Mesendoderm (in vitro differentiated cells): Measurements from ENCODE around the gene EPHA1.
"Not testable (repeated sequence)": the region's sequence is repeated elsewhere in the genome, so short reads cannot be mapped to it uniquely, and the experiment has no call there.

Source experiments
- DNase-seq: peaks from one replicate; pipeline ENCODE4 v3.0.0; 2013
- H2AK5ac ChIP-seq: 2 replicates; pipeline ENCODE4 v1.6.1; 2013; ENCODE audit warnings: low read length, inconsistent platforms
- H2BK120ac ChIP-seq: 2 replicates; pipeline ENCODE4 v1.6.1; 2013; ENCODE audit warnings: low read depth, mild to moderate bottlenecking, low read length, moderate library complexity, mixed read lengths
- H2BK15ac ChIP-seq: replicated peaks from 2 replicates; pipeline ENCODE4 v1.6.1; 2013; ENCODE audit warnings: low read depth, mild to moderate bottlenecking, moderate library complexity
- H2BK5ac ChIP-seq: 2 replicates; pipeline ENCODE4 v1.6.1; 2013; ENCODE audit warnings: low read length, inconsistent platforms
- H3K18ac ChIP-seq: 2 replicates; pipeline ENCODE4 v1.6.1; 2013; ENCODE audit warnings: mild to moderate bottlenecking, low read length, mixed read lengths
- H3K23ac ChIP-seq: one replicate; pipeline ENCODE4 v1.6.1; 2013; ENCODE audit warnings: low read length
- H3K27ac ChIP-seq: 2 replicates; pipeline ENCODE4 v1.5.1; 2013; ENCODE audit warnings: low read depth, mild to moderate bottlenecking, inconsistent platforms, low read length, moderate library complexity
- H3K27me3 ChIP-seq: 2 replicates; pipeline ENCODE4 v1.6.1; 2013; ENCODE audit warnings: low read length, control low read depth, mild to moderate bottlenecking, inconsistent platforms; ENCODE audit not compliant: insufficient read depth, poor library complexity
- H3K36me3 ChIP-seq: 2 replicates; pipeline ENCODE4 v1.6.1; 2013; ENCODE audit warnings: low read length, inconsistent platforms; ENCODE audit not compliant: control insufficient read depth, insufficient read depth
- H3K4ac ChIP-seq: one replicate; pipeline ENCODE4 v1.6.1; 2013; ENCODE audit warnings: low read depth, mild to moderate bottlenecking, low read length, moderate library complexity
- H3K4me1 ChIP-seq: 2 replicates; pipeline ENCODE4 v1.6.1; 2013; ENCODE audit warnings: low read depth, low read length, inconsistent platforms; ENCODE audit not compliant: control insufficient read depth
- H3K4me2 ChIP-seq: 2 replicates; pipeline ENCODE4 v1.6.1; 2013; ENCODE audit warnings: low read length
- H3K4me3 ChIP-seq: 2 replicates; pipeline ENCODE4 v1.5.1; 2013; ENCODE audit warnings: mild to moderate bottlenecking, low read length
- H3K56ac ChIP-seq: one replicate; pipeline ENCODE4 v1.6.1; 2013; ENCODE audit warnings: low read length
- H3K79me1 ChIP-seq: 2 replicates; pipeline ENCODE4 v1.6.1; 2013; ENCODE audit warnings: low read length, inconsistent platforms
- H3K79me2 ChIP-seq: 2 replicates; pipeline ENCODE4 v1.6.1; 2013; ENCODE audit warnings: mild to moderate bottlenecking, low read length; ENCODE audit not compliant: control insufficient read depth, insufficient read depth
- H3K9ac ChIP-seq: 2 replicates; pipeline ENCODE4 v1.6.1; 2013; ENCODE audit warnings: low read length, inconsistent platforms
- H4K5ac ChIP-seq: one replicate; pipeline ENCODE4 v1.6.1; 2013; ENCODE audit warnings: low read length
- H4K8ac ChIP-seq: one replicate; pipeline ENCODE4 v1.6.1; 2013; ENCODE audit warnings: low read depth, mild to moderate bottlenecking, control low read depth, low read length, moderate library complexity
- WGBS: extraction: QIAGEN DNeasy Blood & Tissue Kit; methylation state at CpG from one replicate; pipeline ENCODE4 v1.1.7; 2013; ENCODE audit warnings: low lambda C conversion rate, missing lambda C conversion rate; ENCODE audit not compliant: insufficient coverage; ENCODE audit errors: extremely low coverage; 5-methylcytosine and 5-hydroxymethylcytosine counted together

The EPHA1 gene

GRCh38 chr7:143392875-143393266 lies 15.8 kb downstream of the EPHA1 start:
- Histone ChIP-seq H3K4me2 (no peak overlapping the region), H3K4me3 (no peak overlapping the region), H3K18ac (no peak overlapping the region), H3K56ac (no peak overlapping the region), H3K9ac (no peak overlapping the region), H3K4me1 (no peaks in the 10 kb centered on the region), H4K5ac (no peak overlapping the region), H3K36me3 (peaks cover 47% of the 10 kb centered on the region), H2BK5ac (no peak overlapping the region), H2AK5ac (no peak overlapping the region), H3K23ac (no peak overlapping the region), H3K79me2 (no peaks in the 10 kb centered on the region), H3K4ac (no peak overlapping the region), H2BK15ac (no peak overlapping the region), H2BK120ac (no peak overlapping the region), H3K27ac (no peak overlapping the region), H3K79me1 (no peaks in the 10 kb centered on the region), H3K27me3 (no peaks in the 10 kb centered on the region), H4K8ac (no peak overlapping the region)
- no CpG with 5 or more reads among the region's 6 CpGs for WGBS
- DNase-seq, result no peak

- H3K4me2 ChIP-seq, H2BK120ac ChIP-seq, H3K9ac ChIP-seq, H3K4me1 ChIP-seq, H3K79me2 ChIP-seq, H2AK5ac ChIP-seq, H4K5ac ChIP-seq, H2BK15ac ChIP-seq, H3K79me1 ChIP-seq, H3K18ac ChIP-seq, H4K8ac ChIP-seq, H3K4ac ChIP-seq, H3K27ac ChIP-seq, DNase-seq, H3K27me3 ChIP-seq, H3K23ac ChIP-seq, H3K4me3 ChIP-seq, H3K56ac ChIP-seq, H2BK5ac ChIP-seq: not testable (repeated sequence)
- no CpG with 5 or more reads among the region's 8 CpGs for WGBS
- peaks cover 46% of the 10 kb centered on the region for H3K36me3 ChIP-seq
Measured at GRCh38 chr7:143392427-143392826, 16.2 kb downstream of the EPHA1 start.

GRCh38 chr7:143391462-143392404 lies 16.9 kb downstream of the EPHA1 start:
- no peak for DNase-seq
- Histone ChIP-seq H3K4me3 (no peak overlapping the region), H3K36me3 (peaks cover 43% of the 10 kb centered on the region), H3K23ac (no peak overlapping the region), H3K4me1 (no peaks in the 10 kb centered on the region), H3K27ac (no peak overlapping the region), H3K79me2 (peaks cover 8% of the 10 kb centered on the region), H3K27me3 (no peaks in the 10 kb centered on the region), H3K9ac (no peak overlapping the region), H3K4me2 (no peak overlapping the region), H3K79me1 (peaks cover 3% of the 10 kb centered on the region), H3K18ac (no peak overlapping the region), H3K56ac (no peak overlapping the region), H2AK5ac (no peak overlapping the region), H2BK120ac (no peak overlapping the region), H4K8ac (no peak overlapping the region), H2BK15ac (no peak overlapping the region), H4K5ac (no peak overlapping the region), H3K4ac (no peak overlapping the region), H2BK5ac (no peak overlapping the region)
- no CpG with 5 or more reads among the region's 24 CpGs for WGBS

- no peak overlapping the region for H4K8ac ChIP-seq
- no peak overlapping the region for H2BK5ac ChIP-seq
- H3K23ac ChIP-seq, result no peak overlapping the region
- no peak overlapping the region for H3K4me2 ChIP-seq
- H3K4me1 ChIP-seq, result no peaks in the 10 kb centered on the region
- no peak overlapping the region for H2BK120ac ChIP-seq
- H2BK15ac ChIP-seq, result no peak overlapping the region
- H3K56ac ChIP-seq, result no peak overlapping the region
- H3K79me2 ChIP-seq, result peaks cover 14% of the 10 kb centered on the region
- WGBS, result no CpG with 5 or more reads among the region's 9 CpGs
- no peak overlapping the region for H4K5ac ChIP-seq
- no peak overlapping the region for H3K18ac ChIP-seq
- no peak overlapping the region for H3K4ac ChIP-seq
- no peak for DNase-seq
- no peak overlapping the region for H3K4me3 ChIP-seq
- no peak overlapping the region for H3K9ac ChIP-seq
- H3K36me3 ChIP-seq, result peaks cover 41% of the 10 kb centered on the region
- H3K27ac ChIP-seq, result no peak overlapping the region
- peaks cover 9% of the 10 kb centered on the region for H3K79me1 ChIP-seq
- no peaks in the 10 kb centered on the region for H3K27me3 ChIP-seq
- no peak overlapping the region for H2AK5ac ChIP-seq
Measured at GRCh38 chr7:143390773-143391317, 17.8 kb downstream of the EPHA1 start.

GRCh38 chr7:143390104-143390772 lies 18.4 kb downstream of the EPHA1 start:
- Histone ChIP-seq H4K5ac (no peak overlapping the region), H3K4me2 (no peak overlapping the region), H3K36me3 (peaks cover 37% of the 10 kb centered on the region), H3K79me1 (peaks cover 12% of the 10 kb centered on the region), H3K9ac (no peak overlapping the region), H2AK5ac (no peak overlapping the region), H3K4me3 (no peak overlapping the region), H4K8ac (no peak overlapping the region), H3K27me3 (no peaks in the 10 kb centered on the region), H2BK15ac (no peak overlapping the region), H3K18ac (no peak overlapping the region), H3K4me1 (peaks cover 1% of the 10 kb centered on the region), H2BK5ac (no peak overlapping the region), H2BK120ac (no peak overlapping the region), H3K56ac (no peak overlapping the region), H3K79me2 (peaks cover 19% of the 10 kb centered on the region), H3K4ac (no peak overlapping the region), H3K27ac (no peak overlapping the region), H3K23ac (no peak overlapping the region)
- no peak for DNase-seq
- no CpG with 5 or more reads among the region's 10 CpGs for WGBS
